ENCODE results near the gene ANO8.
"Not testable (repeated sequence)": the region's sequence is repeated elsewhere in the genome, so short reads cannot be mapped to it uniquely, and the experiment has no call there.

ANO8 gene

GRCh38 chr19:17286752-17287151, 47.9 kb downstream of the ANO8 start:
- DNase-seq (ENCODE audit: low spot score): no peak

GRCh38 chr19:17286263-17286662, 48.4 kb downstream of the ANO8 start:
- DNase-seq (ENCODE audit: low spot score): no peak

- no peak for DNase-seq (ENCODE audit: low spot score)
Measured at GRCh38 chr19:17285415-17286135, 49.1 kb downstream of the ANO8 start.

GRCh38 chr19:17283504-17283996, 51.1 kb downstream of the ANO8 start:
- DNase-seq (ENCODE audit: low spot score): no peak

GRCh38 chr19:17282488-17283125, 52.0 kb downstream of the ANO8 start:
- peak; percentile 91 for DNase-seq (ENCODE audit: low spot score)

- peak; percentile 56 for DNase-seq (ENCODE audit: low spot score)
Measured at GRCh38 chr19:17281391-17282304, 53.0 kb downstream of the ANO8 start, which contains the start of gene ANKLE1. TSS of gene ANKLE1 (plus strand) at chr19:17281901. CDS start at chr19:17281921, 20 bp downstream.

- no peak for DNase-seq (ENCODE audit: low spot score)
Measured at GRCh38 chr19:17279436-17279835, 55.2 kb downstream of the ANO8 start.

GRCh38 chr19:17275441-17276175, 59.0 kb downstream of the ANO8 start:
- no peak for DNase-seq (ENCODE audit: low spot score)

- DNase-seq (ENCODE audit: low spot score): not testable (repeated sequence)
Measured at GRCh38 chr19:17274892-17275291, 59.8 kb downstream of the ANO8 start.
